K562 (cell line): ENCODE measurements around the gene ASNS. TPM values are rescaled to one million over a fixed set of nuclear protein-coding genes. Genes with fewer than 3 reads are reported as not detected.

Source experiments
- CEBPG ChIP-seq, 3 experiments: fragments of 200-800 bp in 1 of 3; sonication (Bioruptor generic) in 1 of 3; sonication (generic) in 1 of 3; formaldehyde crosslinking in 1 of 3; IDR thresholded peaks in 2 of 3; conservative IDR thresholded peaks in 1 of 3; 2 replicates each; pipeline versions ENCODE4 v1.6.1 to v1.8.0; 2016 to 2022; ENCODE audit warnings: missing compliant biosample characterization in 2 of 3, missing genetic modification characterization in 2 of 3, mild to moderate bottlenecking in 1 of 3, missing genetic modification reagents in 1 of 3
- GTF2F1 ChIP-seq: IDR thresholded peaks from 2 replicates; pipeline ENCODE4 v1.6.1; 2011; ENCODE audit warnings: low read depth, low read length, improper control_type of control experiment
- SMAD4 ChIP-seq: fragments of 250-450 bp; sonication (Bioruptor Pico); conservative IDR thresholded peaks from 2 replicates; pipeline ENCODE4 v1.8.0; 2021; ENCODE audit warnings: inconsistent platforms, mild to moderate bottlenecking, moderate library complexity
- STAT5B ChIP-seq: fragments of 250-450 bp; sonication (Bioruptor Pico); IDR thresholded peaks from 2 replicates; pipeline ENCODE4 v1.8.0; 2021; ENCODE audit warnings: mild to moderate bottlenecking, inconsistent platforms
- U2AF1 ChIP-seq: fragments of 200-400 bp; formaldehyde crosslinking; optimal IDR thresholded peaks from 2 replicates; pipeline ENCODE3; 2017; ENCODE audit warnings: mild to moderate bottlenecking, low read depth, low read length, moderate library complexity
- ZSCAN32 ChIP-seq: fragments of 450-650 bp; formaldehyde crosslinking; IDR thresholded peaks from 2 replicates; pipeline ENCODE4 v1.4.0; 2020; ENCODE audit warnings: mild to moderate bottlenecking, moderate library complexity
- polyA plus RNA-seq, 8 experiments: library from polyadenylated mRNA; depleted of rRNA in 4 of 8; stranded (reverse) in 5 of 8; unstranded in 3 of 8; fragments of >200 nt; fragmentation: Nextera tagmentation in 2 of 8; fragmentation: Illumina TruSeq in 1 of 8; extraction: Ambion mirVana in 2 of 8; extraction: Trizol in 1 of 8; gene quantifications; 2 replicates each; pipeline versions ENCODE4 v1.2.1 to v1.2.3, GENCODE V29; 2011 to 2014; ENCODE audit warnings: inconsistent platforms in 1 of 8, missing spikeins in 1 of 8
- total RNA-seq, 7 experiments: library from RNA; depleted of rRNA in 6 of 7; stranded (reverse); fragments of >200 nt in 6 of 7; fragmentation: Illumina TruSeq in 2 of 7; extraction: Trizol in 2 of 7; gene quantifications; 2 replicates each; pipeline versions ENCODE4 v1.2.1 to v1.2.3, GENCODE V29; 2011 to 2021; ENCODE audit warnings: low replicate concordance in 1 of 7
- TF ChIP-seq, protein P1 (sequence below): fragments of 450-650 bp; IDR thresholded peaks from 2 replicates; pipeline ENCODE4 v1.6.1; 2016; ENCODE audit warnings: mild to moderate bottlenecking, moderate library complexity
- TF ChIP-seq, protein P2 (sequence below): sonication (generic); formaldehyde crosslinking; IDR thresholded peaks from 2 replicates; pipeline ENCODE4 v1.8.0; 2022; ENCODE audit warnings: missing genetic modification reagents, mild to moderate bottlenecking, moderate library complexity, borderline replicate concordance
- TF ChIP-seq, protein P3 (sequence below): fragments of 250-450 bp; sonication (Bioruptor Pico); IDR thresholded peaks from 2 replicates; pipeline ENCODE4 v1.9.0; 2021; ENCODE audit warnings: mild to moderate bottlenecking, inconsistent platforms
- TF ChIP-seq, protein P4 (sequence below): sonication (generic); formaldehyde crosslinking; IDR thresholded peaks from 2 replicates; pipeline ENCODE4 v1.8.1; 2023; ENCODE audit warnings: mild to moderate bottlenecking, missing genetic modification reagents, moderate library complexity

ASNS gene
- total and polyA plus RNA-seq, 9 of the 15 experiments (the other 6 are each of a cell fraction or from before 2014, with no cell fraction given): 42.1 to 354 (median 215) TPM

DNA sequence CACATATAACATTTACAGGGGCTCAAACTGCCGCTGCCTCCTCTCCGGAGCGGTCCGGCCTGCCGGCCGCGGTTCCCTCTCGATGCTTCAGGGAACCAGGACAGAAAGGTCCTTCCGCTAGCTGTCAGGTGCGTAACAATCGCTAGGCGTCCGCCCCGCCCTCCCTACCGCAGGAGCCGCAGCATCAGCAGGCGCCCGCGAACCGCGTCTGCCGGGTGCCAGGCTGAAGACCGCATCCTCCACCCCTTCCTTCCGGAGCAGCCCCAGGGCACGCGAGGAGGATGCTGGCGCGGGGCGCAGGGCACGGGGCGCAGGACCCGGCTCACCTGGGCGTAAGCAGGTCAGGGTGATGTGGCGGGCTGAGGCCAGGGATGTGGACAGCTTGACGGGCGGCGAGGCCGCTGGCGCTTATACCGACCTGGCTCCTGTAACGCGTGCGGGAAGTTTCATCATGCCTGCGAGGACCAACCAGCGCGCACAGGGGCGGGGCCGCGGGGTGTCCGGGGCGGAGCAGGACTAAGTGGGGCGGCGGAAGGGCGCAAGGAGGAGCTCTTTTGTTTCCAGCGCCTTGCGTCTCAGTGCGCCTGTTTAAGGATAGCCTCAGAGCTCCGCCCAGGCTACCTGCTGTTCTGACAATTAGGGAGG lies at the start of gene ASNS (continued):
- TF ChIP-seq, protein P1, sequence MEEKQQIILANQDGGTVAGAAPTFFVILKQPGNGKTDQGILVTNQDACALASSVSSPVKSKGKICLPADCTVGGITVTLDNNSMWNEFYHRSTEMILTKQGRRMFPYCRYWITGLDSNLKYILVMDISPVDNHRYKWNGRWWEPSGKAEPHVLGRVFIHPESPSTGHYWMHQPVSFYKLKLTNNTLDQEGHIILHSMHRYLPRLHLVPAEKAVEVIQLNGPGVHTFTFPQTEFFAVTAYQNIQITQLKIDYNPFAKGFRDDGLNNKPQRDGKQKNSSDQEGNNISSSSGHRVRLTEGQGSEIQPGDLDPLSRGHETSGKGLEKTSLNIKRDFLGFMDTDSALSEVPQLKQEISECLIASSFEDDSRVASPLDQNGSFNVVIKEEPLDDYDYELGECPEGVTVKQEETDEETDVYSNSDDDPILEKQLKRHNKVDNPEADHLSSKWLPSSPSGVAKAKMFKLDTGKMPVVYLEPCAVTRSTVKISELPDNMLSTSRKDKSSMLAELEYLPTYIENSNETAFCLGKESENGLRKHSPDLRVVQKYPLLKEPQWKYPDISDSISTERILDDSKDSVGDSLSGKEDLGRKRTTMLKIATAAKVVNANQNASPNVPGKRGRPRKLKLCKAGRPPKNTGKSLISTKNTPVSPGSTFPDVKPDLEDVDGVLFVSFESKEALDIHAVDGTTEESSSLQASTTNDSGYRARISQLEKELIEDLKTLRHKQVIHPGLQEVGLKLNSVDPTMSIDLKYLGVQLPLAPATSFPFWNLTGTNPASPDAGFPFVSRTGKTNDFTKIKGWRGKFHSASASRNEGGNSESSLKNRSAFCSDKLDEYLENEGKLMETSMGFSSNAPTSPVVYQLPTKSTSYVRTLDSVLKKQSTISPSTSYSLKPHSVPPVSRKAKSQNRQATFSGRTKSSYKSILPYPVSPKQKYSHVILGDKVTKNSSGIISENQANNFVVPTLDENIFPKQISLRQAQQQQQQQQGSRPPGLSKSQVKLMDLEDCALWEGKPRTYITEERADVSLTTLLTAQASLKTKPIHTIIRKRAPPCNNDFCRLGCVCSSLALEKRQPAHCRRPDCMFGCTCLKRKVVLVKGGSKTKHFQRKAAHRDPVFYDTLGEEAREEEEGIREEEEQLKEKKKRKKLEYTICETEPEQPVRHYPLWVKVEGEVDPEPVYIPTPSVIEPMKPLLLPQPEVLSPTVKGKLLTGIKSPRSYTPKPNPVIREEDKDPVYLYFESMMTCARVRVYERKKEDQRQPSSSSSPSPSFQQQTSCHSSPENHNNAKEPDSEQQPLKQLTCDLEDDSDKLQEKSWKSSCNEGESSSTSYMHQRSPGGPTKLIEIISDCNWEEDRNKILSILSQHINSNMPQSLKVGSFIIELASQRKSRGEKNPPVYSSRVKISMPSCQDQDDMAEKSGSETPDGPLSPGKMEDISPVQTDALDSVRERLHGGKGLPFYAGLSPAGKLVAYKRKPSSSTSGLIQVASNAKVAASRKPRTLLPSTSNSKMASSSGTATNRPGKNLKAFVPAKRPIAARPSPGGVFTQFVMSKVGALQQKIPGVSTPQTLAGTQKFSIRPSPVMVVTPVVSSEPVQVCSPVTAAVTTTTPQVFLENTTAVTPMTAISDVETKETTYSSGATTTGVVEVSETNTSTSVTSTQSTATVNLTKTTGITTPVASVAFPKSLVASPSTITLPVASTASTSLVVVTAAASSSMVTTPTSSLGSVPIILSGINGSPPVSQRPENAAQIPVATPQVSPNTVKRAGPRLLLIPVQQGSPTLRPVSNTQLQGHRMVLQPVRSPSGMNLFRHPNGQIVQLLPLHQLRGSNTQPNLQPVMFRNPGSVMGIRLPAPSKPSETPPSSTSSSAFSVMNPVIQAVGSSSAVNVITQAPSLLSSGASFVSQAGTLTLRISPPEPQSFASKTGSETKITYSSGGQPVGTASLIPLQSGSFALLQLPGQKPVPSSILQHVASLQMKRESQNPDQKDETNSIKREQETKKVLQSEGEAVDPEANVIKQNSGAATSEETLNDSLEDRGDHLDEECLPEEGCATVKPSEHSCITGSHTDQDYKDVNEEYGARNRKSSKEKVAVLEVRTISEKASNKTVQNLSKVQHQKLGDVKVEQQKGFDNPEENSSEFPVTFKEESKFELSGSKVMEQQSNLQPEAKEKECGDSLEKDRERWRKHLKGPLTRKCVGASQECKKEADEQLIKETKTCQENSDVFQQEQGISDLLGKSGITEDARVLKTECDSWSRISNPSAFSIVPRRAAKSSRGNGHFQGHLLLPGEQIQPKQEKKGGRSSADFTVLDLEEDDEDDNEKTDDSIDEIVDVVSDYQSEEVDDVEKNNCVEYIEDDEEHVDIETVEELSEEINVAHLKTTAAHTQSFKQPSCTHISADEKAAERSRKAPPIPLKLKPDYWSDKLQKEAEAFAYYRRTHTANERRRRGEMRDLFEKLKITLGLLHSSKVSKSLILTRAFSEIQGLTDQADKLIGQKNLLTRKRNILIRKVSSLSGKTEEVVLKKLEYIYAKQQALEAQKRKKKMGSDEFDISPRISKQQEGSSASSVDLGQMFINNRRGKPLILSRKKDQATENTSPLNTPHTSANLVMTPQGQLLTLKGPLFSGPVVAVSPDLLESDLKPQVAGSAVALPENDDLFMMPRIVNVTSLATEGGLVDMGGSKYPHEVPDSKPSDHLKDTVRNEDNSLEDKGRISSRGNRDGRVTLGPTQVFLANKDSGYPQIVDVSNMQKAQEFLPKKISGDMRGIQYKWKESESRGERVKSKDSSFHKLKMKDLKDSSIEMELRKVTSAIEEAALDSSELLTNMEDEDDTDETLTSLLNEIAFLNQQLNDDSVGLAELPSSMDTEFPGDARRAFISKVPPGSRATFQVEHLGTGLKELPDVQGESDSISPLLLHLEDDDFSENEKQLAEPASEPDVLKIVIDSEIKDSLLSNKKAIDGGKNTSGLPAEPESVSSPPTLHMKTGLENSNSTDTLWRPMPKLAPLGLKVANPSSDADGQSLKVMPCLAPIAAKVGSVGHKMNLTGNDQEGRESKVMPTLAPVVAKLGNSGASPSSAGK: peak; percentile 66
- TF ChIP-seq ZSCAN32 (peak; percentile 90), CEBPG (CRISPR knock-in tag; IDR thresholded peaks at IDR 0.05) (peak; percentile 100), CEBPG (tag; conservative IDR thresholded peaks at IDR 0.05 in 1 of 2, IDR thresholded peaks at IDR 0.05 in 1 of 2) (peak; percentile 96 to 97), STAT5B (CRISPR knock-in tag) (no peak), SMAD4 (CRISPR knock-in tag) (no peak; the same call in 1 of the 2 replicates), U2AF1 (peak; percentile 50), GTF2F1 (no peak)
- TF ChIP-seq, protein P2, sequence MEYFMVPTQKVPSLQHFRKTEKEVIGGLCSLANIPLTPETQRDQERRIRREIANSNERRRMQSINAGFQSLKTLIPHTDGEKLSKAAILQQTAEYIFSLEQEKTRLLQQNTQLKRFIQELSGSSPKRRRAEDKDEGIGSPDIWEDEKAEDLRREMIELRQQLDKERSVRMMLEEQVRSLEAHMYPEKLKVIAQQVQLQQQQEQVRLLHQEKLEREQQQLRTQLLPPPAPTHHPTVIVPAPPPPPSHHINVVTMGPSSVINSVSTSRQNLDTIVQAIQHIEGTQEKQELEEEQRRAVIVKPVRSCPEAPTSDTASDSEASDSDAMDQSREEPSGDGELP (CRISPR knock-in tag): peak; percentile 94
- TF ChIP-seq, protein P3, sequence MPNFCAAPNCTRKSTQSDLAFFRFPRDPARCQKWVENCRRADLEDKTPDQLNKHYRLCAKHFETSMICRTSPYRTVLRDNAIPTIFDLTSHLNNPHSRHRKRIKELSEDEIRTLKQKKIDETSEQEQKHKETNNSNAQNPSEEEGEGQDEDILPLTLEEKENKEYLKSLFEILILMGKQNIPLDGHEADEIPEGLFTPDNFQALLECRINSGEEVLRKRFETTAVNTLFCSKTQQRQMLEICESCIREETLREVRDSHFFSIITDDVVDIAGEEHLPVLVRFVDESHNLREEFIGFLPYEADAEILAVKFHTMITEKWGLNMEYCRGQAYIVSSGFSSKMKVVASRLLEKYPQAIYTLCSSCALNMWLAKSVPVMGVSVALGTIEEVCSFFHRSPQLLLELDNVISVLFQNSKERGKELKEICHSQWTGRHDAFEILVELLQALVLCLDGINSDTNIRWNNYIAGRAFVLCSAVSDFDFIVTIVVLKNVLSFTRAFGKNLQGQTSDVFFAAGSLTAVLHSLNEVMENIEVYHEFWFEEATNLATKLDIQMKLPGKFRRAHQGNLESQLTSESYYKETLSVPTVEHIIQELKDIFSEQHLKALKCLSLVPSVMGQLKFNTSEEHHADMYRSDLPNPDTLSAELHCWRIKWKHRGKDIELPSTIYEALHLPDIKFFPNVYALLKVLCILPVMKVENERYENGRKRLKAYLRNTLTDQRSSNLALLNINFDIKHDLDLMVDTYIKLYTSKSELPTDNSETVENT (CRISPR knock-in tag): peak; percentile 69
- TF ChIP-seq, protein P4, sequence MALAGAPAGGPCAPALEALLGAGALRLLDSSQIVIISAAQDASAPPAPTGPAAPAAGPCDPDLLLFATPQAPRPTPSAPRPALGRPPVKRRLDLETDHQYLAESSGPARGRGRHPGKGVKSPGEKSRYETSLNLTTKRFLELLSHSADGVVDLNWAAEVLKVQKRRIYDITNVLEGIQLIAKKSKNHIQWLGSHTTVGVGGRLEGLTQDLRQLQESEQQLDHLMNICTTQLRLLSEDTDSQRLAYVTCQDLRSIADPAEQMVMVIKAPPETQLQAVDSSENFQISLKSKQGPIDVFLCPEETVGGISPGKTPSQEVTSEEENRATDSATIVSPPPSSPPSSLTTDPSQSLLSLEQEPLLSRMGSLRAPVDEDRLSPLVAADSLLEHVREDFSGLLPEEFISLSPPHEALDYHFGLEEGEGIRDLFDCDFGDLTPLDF: peak; percentile 92; the same call in 1 of the 2 replicates
